GM10266 (cell line): ENCODE measurements around the gene UNC5C.

Experiments
- DNase-seq: peaks from one replicate; pipeline ENCODE4 v3.0.0; 2012; ENCODE audit errors: extremely low spot score
- CTCF ChIP-seq: IDR thresholded peaks from 2 replicates; pipeline ENCODE4 v1.5.1; 2012; ENCODE audit warnings: mild to moderate bottlenecking, low read depth; ENCODE audit not compliant: control insufficient read depth, insufficient read depth; ENCODE audit errors: missing control alignments

The UNC5C gene

DNA sequence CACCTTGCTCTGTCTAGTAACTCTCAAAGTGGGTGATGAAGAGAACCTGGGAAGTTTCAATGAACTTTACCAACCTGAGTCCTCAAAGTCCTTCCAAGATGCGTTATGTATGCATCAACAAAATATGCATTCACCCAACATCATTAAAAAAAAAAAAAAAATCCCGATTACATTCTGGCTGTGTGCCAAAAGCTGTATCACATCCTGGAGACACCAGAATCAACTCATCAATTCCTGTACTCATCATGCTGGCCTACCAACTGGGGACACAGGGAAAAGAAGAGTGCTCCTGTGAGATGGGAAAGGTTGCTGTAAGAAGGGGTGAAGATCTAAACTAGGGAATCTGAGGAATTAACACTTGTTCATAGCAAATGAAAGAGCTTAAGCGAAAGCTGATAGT, 16.5 kb downstream of the UNC5C start:
- no peak for TF ChIP-seq CTCF
- no peak for DNase-seq

DNA sequence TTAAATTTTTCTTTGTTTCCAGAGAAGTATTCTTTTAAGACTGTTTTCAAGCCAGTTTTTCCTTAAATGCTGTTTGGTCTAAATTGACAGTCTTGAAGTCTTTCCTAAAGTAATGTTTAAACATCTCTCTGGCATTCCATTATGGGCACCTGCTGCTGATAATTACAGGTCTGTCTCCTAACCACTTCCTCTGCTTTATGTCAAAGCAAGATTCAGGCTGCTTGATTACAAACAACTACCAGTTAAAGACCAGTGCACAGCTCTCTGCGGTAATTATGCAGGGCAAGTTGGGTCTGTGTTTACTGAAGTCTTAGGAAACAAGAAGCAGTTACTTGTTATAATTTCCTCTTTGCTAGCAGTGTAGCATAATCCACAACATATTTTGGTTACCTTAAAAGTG, 17.6 kb downstream of the UNC5C start:
- DNase-seq = no peak
- no peak for TF ChIP-seq CTCF

DNA sequence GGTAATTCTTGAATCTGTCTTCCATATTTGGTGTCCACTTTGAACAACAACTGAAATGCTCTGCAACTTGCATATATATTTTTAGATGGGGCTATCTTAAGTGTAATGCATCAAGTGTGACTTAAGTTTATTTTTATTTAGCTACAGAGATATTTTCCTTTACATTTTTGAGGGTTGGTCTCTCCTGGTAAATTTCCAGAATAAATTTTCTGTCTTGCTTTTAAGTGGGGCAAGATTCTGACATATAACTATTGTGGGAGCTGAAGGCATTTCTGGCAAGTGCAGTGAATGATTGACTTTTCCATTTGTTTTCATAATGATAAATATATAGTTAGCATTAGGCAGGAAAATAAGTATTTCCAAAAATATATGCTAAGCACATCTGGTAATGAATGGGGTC, 18.8 kb downstream of the UNC5C start:
- no peak for DNase-seq
- no peak for TF ChIP-seq CTCF

DNA sequence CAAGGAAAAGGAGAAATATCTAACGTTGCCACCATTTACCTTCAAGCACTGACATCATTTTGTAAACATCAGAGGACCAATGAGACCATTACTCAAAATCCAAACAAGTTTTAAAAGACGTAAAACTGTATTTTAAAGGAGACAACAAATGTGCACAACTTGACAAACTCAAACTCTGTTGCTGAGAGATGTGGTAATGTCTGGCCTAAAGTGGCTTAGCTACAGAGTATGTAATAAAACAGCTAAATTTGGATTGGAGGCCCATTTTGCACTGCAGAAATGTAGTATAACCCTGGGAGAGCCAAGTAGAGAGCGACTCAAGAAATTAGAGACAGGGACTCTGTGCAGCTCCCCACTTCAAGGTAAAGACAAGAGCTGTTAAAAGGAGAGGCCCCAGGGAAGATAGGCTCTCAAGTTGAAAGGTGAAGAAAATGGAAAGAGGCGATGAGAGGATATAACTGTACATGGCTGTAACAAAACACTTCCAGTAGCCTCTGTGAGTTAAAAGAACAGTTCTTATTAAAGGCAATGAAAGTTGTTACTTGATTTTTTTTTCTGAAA, 20.3 kb downstream of the UNC5C start:
- TF ChIP-seq CTCF = no peak
- no peak for DNase-seq

- TF ChIP-seq CTCF = no peak
- DNase-seq = no peak
Observed at GRCh38 chr4:95526075-95526474, 22.7 kb downstream of the UNC5C start.

GRCh38 chr4:95524729-95525128, 24.0 kb downstream of the UNC5C start:
- DNase-seq = no peak
- no peak for TF ChIP-seq CTCF

DNA sequence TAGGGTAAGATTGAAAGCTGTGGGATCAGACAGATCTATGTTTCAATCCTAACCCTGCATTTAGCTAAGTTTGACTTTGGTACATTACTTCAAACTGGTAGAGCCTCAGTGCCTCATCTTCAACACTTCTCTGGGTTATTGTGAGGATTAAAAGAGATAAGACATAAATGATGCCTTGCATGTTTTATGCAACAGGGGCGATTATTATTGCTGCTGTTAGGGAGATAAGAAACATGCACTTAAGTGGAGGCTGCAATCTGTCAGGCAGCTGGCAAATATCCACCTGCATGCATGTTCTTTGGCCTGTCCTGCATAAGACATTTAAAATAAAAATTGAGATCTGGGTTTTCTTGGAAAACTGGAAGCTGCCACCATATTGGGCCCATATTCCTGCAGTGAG, 24.6 kb downstream of the UNC5C start:
- no peak for TF ChIP-seq CTCF
- no peak for DNase-seq
